ENCODE data around the gene VWA3A. TPM values are rescaled to one million over a fixed set of nuclear protein-coding genes. Genes with fewer than 3 reads are reported as not detected.

VWA3A gene
- total and polyA plus RNA-seq, 2 of the 8 experiments (the other 6 are each of a cell fraction or from before 2014, with no cell fraction given), result 0.05 TPM; not detected in 1

DNA sequence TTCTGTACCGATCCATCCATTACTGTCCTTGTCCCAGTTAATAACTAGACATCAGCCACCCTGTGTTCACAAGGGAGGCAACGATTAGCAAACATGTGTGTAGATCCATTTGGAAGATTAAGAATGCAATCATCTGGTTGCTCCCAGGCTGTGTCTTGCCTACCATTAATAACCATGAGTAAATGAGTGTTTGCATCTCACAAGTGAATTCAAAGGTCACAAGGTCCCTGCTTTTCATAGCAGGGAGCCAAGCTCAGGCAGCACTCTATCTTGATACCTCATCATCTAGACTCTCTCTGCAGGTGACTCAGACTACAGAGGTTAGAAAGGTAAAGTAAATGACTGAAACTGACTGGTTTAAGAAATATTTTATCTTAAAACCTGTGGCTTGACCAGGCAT, 25.3 kb downstream of the VWA3A start:
- DNase-seq (ENCODE audit: low read depth in 1 of 2, low spot score in 2 of 2) (no peak), FAIRE-seq (no peak)
- Histone ChIP-seq H4K91ac (replicated peaks; ENCODE audit: insufficient read length, low read length) (no peak overlapping the region), H2BK12ac (ENCODE audit: low read depth, low read length) (no peak overlapping the region), H2BK120ac (replicated peaks; ENCODE audit: low read depth, low read length) (no peak overlapping the region), H3K23ac (ENCODE audit: insufficient read length) (no peak overlapping the region), H3K23me2 (ENCODE audit: low read depth, low read length) (no peaks in the 10 kb centered on the region; the same call in 1 of the 2 replicates), H3K4me2 (ENCODE audit: insufficient read depth in 1 of 2, low read depth in 2 of 2, low read length in 2 of 2) (no peak overlapping the region), H3K4me1 (replicated peaks in 1 of 4; ENCODE audit: control insufficient read depth in 3 of 4, insufficient read depth in 4 of 4, low read length in 3 of 4) (no peaks in the 10 kb centered on the region), H4K8ac (ENCODE audit: extremely low read depth, insufficient read depth, low read length) (no peak overlapping the region), H4K5ac (ENCODE audit: insufficient read length, low read depth, low read length) (no peak overlapping the region), H3K79me2 (ENCODE audit: control insufficient read depth in 1 of 2, insufficient read depth in 2 of 2, low read length in 2 of 2) (no peaks in the 10 kb centered on the region), H2BK20ac (ENCODE audit: low read length) (no peak overlapping the region), H3K9ac (replicated peaks in 1 of 4; ENCODE audit: extremely low read depth in 1 of 4, low read depth in 3 of 4, low read length in 3 of 4) (no peak overlapping the region), H3K4me3 (ENCODE audit: extremely low read depth in 1 of 4, insufficient read depth in 2 of 4, low read depth in 3 of 4, low read length in 4 of 4) (no peak overlapping the region), H3K9me3 (ENCODE audit: insufficient read depth in 2 of 2, low read depth in 1 of 2, low read length in 1 of 2) (no peaks in the 10 kb centered on the region), H3K56ac (replicated peaks; ENCODE audit: insufficient read length, low read depth, low read length) (no peak overlapping the region), H3K27me3 (replicated peaks in 1 of 4; ENCODE audit: control insufficient read depth in 3 of 4, extremely low read depth in 1 of 4, insufficient read depth in 3 of 4, low read length in 3 of 4) (no peaks in the 10 kb centered on the region), H3K36me3 (ENCODE audit: control insufficient read depth in 2 of 4, insufficient read depth in 4 of 4, low read length in 3 of 4) (no peaks in the 10 kb centered on the region), H2BK15ac (ENCODE audit: low read length) (no peak overlapping the region), H3K4ac (replicated peaks; ENCODE audit: insufficient read length, low read depth, low read length) (no peak overlapping the region), H2BK5ac (ENCODE audit: low read depth, low read length) (no peak overlapping the region), H2AFZ (ENCODE audit: low read length) (no peak overlapping the region), H3K79me1 (ENCODE audit: low read depth, low read length) (no peaks in the 10 kb centered on the region), H2AK5ac (ENCODE audit: low read depth, low read length) (no peak overlapping the region), H3K18ac (ENCODE audit: extremely low read depth, low read length) (no peak overlapping the region), H4K20me1 (replicated peaks in 1 of 2; ENCODE audit: control insufficient read depth in 1 of 2, insufficient read depth in 2 of 2, low read length in 2 of 2) (no peaks in the 10 kb centered on the region), H3K14ac (ENCODE audit: insufficient read length) (no peak overlapping the region), H3K27ac (ENCODE audit: low read depth, low read length) (no peak overlapping the region)
- TF ChIP-seq, protein P1, sequence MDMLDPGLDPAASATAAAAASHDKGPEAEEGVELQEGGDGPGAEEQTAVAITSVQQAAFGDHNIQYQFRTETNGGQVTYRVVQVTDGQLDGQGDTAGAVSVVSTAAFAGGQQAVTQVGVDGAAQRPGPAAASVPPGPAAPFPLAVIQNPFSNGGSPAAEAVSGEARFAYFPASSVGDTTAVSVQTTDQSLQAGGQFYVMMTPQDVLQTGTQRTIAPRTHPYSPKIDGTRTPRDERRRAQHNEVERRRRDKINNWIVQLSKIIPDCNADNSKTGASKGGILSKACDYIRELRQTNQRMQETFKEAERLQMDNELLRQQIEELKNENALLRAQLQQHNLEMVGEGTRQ (IDR thresholded peaks at IDR 0.05; ENCODE audit: low read length), result no peak
- no peak for TF ChIP-seq CEBPB (IDR thresholded peaks at IDR 0.05; ENCODE audit: low read depth, low read length)
- 88% methylated on average over 2 of the region's 2 CpGs; no CpG with 5 or more reads in 1 of the 2 experiments for WGBS, 2 experiments (ENCODE audit: extremely low coverage in 1 of 2, insufficient coverage in 1 of 2, insufficient read length in 1 of 2, insufficient replicate concordance in 2 of 2, low coverage in 1 of 2, low lambda C conversion rate in 2 of 2, missing lambda C conversion rate in 1 of 2)
- ChIA-PET POLR2A (ENCODE audit: partially characterized antibody) (no interaction called here), CTCF (ENCODE audit: partially characterized antibody) (interaction anchor here (0.6 to 2.2 kb wide), 6 partner anchors 12 to 71 kb away, joined by 3 to 11 read pairs (median 3); no protein-coding TSS in a partner anchor)

All from H1 (cell line).